Measurements from ENCODE around the gene BAHD1.
"Not testable (repeated sequence)": the region's sequence is repeated elsewhere in the genome, so short reads cannot be mapped to it uniquely, and the experiment has no call there.

Gene BAHD1

DNA sequence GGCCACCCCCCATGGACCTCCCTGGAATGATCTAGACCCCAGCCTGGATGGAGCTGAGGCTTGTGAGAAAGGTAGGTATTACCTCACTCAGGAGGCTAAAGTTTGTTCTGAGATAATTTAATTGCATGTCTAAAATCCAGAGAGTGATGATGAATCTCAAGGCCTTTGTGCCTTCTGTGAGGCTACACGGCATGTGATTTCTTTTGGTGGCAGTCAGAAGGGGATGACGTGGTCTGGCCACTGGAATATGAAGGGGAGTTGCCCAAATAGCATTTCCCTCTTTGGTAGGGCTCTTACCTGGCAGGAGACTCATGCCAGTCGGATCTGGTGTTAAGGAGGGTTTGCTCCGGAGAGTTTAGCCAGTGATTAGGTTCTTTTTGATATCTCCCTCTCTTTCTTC lies 2.5 kb downstream of the BAHD1 start:
- no peak for DNase-seq

GRCh38 chr15:40443846-40444245 lies 3.1 kb downstream of the BAHD1 start:
- DNase-seq, result no peak

- DNase-seq, result no peak
These were observed 4.0 kb downstream of the BAHD1 start for GRCh38 chr15:40444736-40445135.

GRCh38 chr15:40445421-40445922 lies 4.7 kb downstream of the BAHD1 start:
- no peak for DNase-seq

GRCh38 chr15:40446144-40446543 lies 5.4 kb downstream of the BAHD1 start:
- no peak for DNase-seq

GRCh38 chr15:40448354-40448753 lies 7.6 kb downstream of the BAHD1 start:
- no peak for DNase-seq

DNA sequence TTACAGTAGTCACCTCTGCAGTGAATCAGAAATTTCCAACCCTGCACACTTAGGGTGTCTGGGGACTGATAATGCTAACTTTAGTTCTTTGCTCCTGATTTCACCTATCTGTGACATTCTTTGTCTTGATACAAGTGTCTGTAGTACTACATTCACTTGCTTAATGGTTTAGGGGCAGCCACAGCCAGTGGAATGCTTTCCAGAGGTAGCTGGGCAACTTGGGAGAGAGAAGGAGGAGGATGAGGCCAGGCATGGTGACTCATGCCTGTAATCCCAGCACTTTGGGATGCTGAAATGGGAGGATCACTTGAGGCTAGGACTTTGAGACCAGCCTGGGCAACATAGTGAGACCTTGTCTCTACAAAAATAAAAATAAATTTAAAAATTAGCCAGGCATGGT lies 8.5 kb downstream of the BAHD1 start:
- no peak for DNase-seq

DNA sequence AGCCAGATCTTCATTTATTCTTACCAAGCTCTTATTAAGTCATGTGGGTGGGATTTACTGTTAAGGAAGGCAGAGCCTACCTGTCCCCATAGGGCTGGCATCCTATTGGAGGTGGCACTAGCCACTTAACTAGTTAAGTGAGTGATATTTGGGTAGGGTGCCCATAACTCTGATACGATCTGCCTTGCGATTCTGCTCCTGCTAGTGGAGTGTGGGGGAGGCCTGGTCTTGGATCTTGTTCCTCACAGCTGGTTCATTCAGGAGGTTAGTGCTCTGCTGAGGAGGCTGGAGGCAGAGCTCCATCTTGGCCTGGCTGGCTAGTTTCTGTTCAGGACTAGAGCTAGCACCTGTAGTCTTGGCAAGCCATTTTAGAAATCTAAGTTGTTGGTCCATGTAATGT lies 9.3 kb downstream of the BAHD1 start:
- DNase-seq, result no peak

DNA sequence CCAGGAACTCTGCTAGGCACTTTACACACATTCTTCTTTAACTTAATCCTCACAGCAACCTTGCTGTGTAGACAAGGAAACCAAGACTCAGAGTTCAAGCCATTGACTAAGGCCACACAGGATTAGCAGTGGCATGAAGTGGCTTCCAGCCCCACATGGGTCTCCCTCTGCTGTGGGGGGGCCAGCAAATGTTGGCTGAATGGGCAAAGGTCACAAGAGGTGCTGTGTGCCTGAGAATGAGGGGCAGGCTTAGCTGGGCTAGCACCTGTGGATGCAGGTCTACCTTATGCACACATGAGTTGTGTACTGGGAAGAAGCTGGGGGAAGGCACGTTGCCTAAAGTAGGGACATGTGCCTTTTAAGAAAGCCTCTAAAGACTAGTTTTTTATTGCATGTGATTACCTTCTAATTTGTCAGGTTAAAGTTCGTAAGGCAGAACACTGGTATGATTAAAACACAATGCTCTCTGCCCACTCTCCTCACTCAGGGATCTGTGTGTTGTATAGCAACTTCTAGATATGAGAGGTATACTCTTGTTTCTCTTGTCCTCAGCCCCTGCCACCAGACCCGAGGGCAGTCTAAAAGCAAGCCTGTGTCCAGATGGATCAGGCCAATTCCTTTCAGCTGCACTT lies 10.9 kb downstream of the BAHD1 start:
- no peak for DNase-seq

DNA sequence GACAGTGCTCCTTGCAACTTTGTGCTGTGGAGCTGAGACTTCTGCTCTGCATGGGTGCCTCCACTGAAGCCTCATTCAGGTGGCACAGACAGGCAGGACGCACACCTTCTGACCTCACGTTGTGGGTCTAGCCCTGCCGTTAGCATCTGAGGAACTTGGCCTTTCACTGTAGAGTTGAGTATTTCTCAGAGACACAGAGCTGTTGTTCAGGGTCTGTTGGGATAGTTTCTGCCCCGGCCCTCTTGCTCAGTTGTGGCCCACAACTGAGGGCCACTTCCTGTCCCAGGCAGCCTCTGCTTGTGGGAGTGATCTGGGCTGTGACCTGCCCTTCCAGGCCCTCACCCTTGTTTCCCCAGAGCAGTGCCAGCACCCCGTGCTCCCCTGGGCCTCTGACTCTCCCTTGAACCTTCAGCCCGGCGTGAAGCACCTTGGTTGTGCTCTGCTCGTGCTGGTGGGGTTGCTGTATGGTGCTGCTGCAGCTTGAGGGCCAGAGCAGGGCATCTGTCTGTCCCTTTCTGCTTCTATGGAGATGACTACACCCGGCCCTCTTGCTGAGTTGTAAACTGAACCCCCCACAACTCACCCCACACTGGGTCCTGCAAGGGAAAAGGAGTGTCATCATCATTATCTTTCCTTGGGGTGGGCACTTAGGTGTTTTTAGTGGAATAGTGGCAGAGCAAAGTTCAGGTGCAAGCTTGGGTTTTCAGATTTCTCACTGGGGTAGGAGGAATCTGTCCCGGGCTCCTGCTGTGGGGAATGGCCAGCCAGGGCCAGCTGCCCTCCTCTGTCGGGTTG lies 11.7 kb downstream of the BAHD1 start:
- no peak for DNase-seq

DNA sequence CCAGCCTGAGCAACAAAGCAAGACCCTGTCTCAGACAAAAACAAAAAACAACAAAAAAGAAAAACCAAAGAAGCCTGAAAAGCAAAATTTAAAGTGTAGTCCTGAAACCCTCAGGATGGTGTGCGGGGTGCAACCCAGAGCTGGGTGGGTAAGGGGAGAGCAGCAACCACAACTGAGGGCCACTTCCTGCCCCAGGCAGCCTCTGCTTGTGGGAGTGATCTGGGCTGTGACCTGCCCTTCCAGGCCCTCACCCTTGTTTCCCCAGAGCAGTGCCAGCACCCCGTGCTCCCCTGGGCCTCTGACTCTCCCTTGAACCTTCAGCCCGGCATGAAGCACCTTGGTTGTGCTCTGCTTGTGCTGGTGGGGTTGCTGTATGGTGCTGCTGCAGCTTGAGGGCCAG lies 13.2 kb downstream of the BAHD1 start:
- not testable (repeated sequence) for DNase-seq

DNA sequence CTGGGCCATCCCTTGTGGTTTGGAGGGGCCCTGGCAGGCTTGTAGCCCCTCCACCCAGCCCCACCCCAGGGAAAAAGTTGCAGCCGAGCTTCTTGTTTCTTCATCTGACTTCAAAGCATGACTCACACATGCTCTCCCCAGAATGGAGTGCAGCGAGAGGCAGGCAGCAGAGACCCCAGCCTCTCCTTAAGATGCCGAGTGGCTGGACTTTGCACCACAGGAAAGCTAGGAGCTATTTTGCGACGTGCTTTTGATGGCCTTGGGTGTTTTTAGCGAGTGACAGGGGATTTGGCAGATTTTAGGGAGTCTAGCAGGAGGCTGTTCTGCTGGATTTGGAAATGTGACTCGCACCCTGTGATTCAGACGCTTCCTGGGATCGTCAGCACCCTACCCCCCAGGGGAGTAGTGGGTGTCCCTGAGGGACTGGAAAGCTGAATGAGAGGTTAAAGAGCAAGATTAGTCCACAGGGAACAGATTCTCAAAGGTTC lies 14.2 kb downstream of the BAHD1 start:
- peak in 1 of 51 donors; percentile 29 for DNase-seq

GRCh38 chr15:40456299-40456712 lies 15.6 kb downstream of the BAHD1 start:
- DNase-seq, result peak in 1 of 51 donors; percentile 3

GRCh38 chr15:40456738-40457137 lies 16.0 kb downstream of the BAHD1 start:
- no peak for DNase-seq

- no peak for DNase-seq
These were observed 18.0 kb downstream of the BAHD1 start for GRCh38 chr15:40458495-40459371.

- no peak for DNase-seq
These were observed 18.8 kb downstream of the BAHD1 start for GRCh38 chr15:40459391-40460015.

DNA sequence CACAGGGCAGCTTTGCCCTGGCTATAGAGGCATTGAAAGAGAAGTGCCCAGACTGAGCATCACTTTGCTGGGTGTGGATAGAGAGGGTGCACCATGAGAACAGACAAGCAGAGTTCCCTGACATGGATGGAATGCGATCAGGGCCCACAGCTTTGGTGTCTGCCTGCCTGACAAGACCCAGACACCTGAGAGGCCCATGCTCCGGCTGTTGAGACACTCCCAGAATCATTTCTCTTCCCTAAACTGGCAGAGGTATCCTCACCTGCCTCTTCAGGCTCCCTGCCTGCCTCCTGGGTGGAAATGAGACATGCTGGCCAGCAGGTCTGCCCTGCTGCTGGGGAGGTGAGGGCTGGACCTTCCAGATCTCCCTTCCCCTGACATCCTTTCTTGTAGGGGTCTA lies 19.7 kb downstream of the BAHD1 start:
- DNase-seq, result no peak

GRCh38 chr15:40461958-40462357 lies 21.2 kb downstream of the BAHD1 start:
- DNase-seq, result no peak

DNA sequence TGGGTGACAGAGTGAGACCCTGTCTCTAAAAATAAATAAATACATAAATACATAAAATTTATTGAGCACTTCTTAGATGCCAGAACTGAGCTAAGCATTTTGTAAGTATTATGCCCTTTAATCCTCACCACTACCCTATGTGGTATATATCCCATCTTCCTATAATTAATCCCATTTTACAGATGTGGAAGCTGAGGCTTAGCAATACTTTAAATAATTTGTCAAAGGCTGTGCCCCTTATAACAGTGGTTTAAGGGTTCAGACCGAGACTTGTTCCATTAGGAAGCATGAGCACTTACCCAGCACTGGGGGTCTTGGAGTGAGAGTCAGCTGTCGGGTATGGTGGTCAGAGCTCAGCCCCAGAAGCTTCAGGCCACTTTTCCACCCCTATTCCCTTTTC lies 22.5 kb downstream of the BAHD1 start:
- no peak for DNase-seq

DNA sequence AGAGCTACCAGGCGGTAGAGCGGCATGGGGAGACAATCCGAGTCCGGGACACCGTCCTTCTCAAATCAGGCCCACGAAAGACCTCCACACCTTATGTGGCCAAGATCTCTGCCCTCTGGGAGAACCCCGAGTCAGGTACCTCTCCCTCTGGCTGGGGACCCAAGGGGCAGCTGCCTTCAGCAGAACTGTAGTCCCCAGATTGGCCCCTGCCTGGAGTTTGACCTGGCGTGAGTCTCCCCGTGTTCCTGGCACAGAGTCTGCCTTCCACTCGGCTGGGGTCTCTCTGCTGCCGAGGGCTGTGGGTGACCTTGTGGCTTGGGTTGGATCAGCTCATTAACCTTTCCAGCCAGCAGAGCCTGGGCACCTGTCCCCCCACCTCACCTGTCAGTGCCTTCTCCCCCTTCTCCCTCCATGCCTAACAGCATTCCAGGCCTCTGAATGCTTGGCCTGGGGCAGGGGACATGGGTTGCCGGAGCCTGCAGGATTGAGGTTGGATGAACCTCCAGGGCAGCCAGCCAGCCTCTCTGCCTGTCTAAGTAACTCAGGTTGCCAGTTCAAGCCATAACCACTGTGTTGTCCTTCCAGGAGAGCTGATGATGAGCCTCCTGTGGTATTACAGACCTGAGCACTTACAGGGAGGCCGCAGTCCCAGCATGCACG lies 23.3 kb downstream of the BAHD1 start:
- DNase-seq, result no peak

All from hypothalamus (tissue), 51 donors.